K562 (cell line): ENCODE measurements around the gene ZSWIM4. TPM values are rescaled to one million over a fixed set of nuclear protein-coding genes. Genes with fewer than 3 reads are reported as not detected.

Experiments
- DNMT1 ChIP-seq: fragments of 450-650 bp; IDR thresholded peaks from 2 replicates; pipeline ENCODE4 v1.6.1; 2016; ENCODE audit warnings: antibody characterized with exemption, mild to moderate bottlenecking
- MCM3 ChIP-seq: fragments of 450-650 bp; IDR thresholded peaks from 2 replicates; pipeline ENCODE4 v1.6.1; 2016
- NR2C2 ChIP-seq, 2 experiments: fragments of 200-800 bp in 1 of 2; sonication (Bioruptor generic) in 1 of 2; sonication (generic) in 1 of 2; formaldehyde crosslinking in 1 of 2; IDR thresholded peaks; 2 replicates each; pipeline versions ENCODE4 v1.6.1 to v1.8.0; 2016 to 2022; ENCODE audit warnings: mild to moderate bottlenecking in 1 of 2, missing compliant biosample characterization in 1 of 2, missing genetic modification characterization in 1 of 2, missing genetic modification reagents in 1 of 2
- NRF1 ChIP-seq, 2 experiments: fragments of 450-650 bp; IDR thresholded peaks in 1 of 2; conservative IDR thresholded peaks in 1 of 2; 2 replicates each; pipeline ENCODE4 v1.6.1; 2014; ENCODE audit warnings: mild to moderate bottlenecking in 2 of 2
- POLR2G ChIP-seq: fragments of 200-400 bp; formaldehyde crosslinking; IDR thresholded peaks from 2 replicates; pipeline ENCODE4 v1.6.1; 2017; ENCODE audit warnings: low read depth, mild to moderate bottlenecking, antibody characterized with exemption, low read length, moderate library complexity
- SRSF1 ChIP-seq: fragments of 200-400 bp; formaldehyde crosslinking; IDR thresholded peaks from 2 replicates; pipeline ENCODE4 v1.6.1; 2017; ENCODE audit warnings: mild to moderate bottlenecking, low read depth, low read length, moderate library complexity
- TAF1 ChIP-seq: IDR thresholded peaks from 2 replicates; pipeline ENCODE4 v1.6.1; 2011; ENCODE audit warnings: mild to moderate bottlenecking, low read length, moderate library complexity; ENCODE audit not compliant: insufficient read depth, control insufficient read depth, severe bottlenecking; ENCODE audit errors: extremely low read depth
- TAL1 ChIP-seq: fragments of 450-650 bp; IDR thresholded peaks from 2 replicates; pipeline ENCODE4 v1.6.1; 2016; ENCODE audit warnings: mild to moderate bottlenecking
- TEAD2 ChIP-seq: fragments of 450-650 bp; IDR thresholded peaks from 2 replicates; pipeline ENCODE4 v1.6.1; 2016; ENCODE audit warnings: missing genetic modification characterization, control low read depth, missing compliant biosample characterization
- ZKSCAN3 ChIP-seq: fragments of 250-450 bp; sonication (Bioruptor Pico); IDR thresholded peaks from 2 replicates; pipeline ENCODE4 v1.4.0; 2020
- ZNF239 ChIP-seq: fragments of 250-450 bp; sonication (Bioruptor Pico); IDR thresholded peaks from 2 replicates; pipeline ENCODE4 v1.4.0; 2020; ENCODE audit warnings: mild to moderate bottlenecking
- ZNF561 ChIP-seq: fragments of 450-650 bp; formaldehyde crosslinking; conservative IDR thresholded peaks from 2 replicates; pipeline ENCODE4 v1.4.0; 2020; ENCODE audit warnings: mild to moderate bottlenecking, moderate library complexity
- polyA plus RNA-seq, 8 experiments: library from polyadenylated mRNA; depleted of rRNA in 4 of 8; stranded (reverse) in 5 of 8; unstranded in 3 of 8; fragments of >200 nt; fragmentation: Nextera tagmentation in 2 of 8; fragmentation: Illumina TruSeq in 1 of 8; extraction: Ambion mirVana in 2 of 8; extraction: Trizol in 1 of 8; gene quantifications; 2 replicates each; pipeline versions ENCODE4 v1.2.1 to v1.2.3, GENCODE V29; 2011 to 2014; ENCODE audit warnings: inconsistent platforms in 1 of 8, missing spikeins in 1 of 8
- total RNA-seq, 7 experiments: library from RNA; depleted of rRNA in 6 of 7; stranded (reverse); fragments of >200 nt in 6 of 7; fragmentation: Illumina TruSeq in 2 of 7; extraction: Trizol in 2 of 7; gene quantifications; 2 replicates each; pipeline versions ENCODE4 v1.2.1 to v1.2.3, GENCODE V29; 2011 to 2021; ENCODE audit warnings: low replicate concordance in 1 of 7
- TF ChIP-seq, protein P1 (sequence below): fragments of 250-450 bp; sonication (Bioruptor Pico); IDR thresholded peaks from 2 replicates; pipeline ENCODE4 v1.8.0; 2021; ENCODE audit warnings: moderate library complexity, mild to moderate bottlenecking, inconsistent platforms
- TF ChIP-seq, protein P2 (sequence below): fragments of 250-450 bp; sonication (Bioruptor Pico); IDR thresholded peaks from 2 replicates; pipeline ENCODE4 v1.8.0; 2022; ENCODE audit warnings: inconsistent platforms
- TF ChIP-seq, protein P3 (sequence below): fragments of 250-450 bp; sonication (Bioruptor Pico); IDR thresholded peaks from 2 replicates; pipeline ENCODE4 v1.5.0; 2021
- TF ChIP-seq, protein P4 (sequence below): fragments of 250-450 bp; sonication (Bioruptor Pico); IDR thresholded peaks from 2 replicates; pipeline ENCODE4 v1.4.0; 2020; ENCODE audit warnings: mild to moderate bottlenecking, moderate library complexity, borderline replicate concordance
- TF ChIP-seq, protein P5 (sequence below): fragments of 450-650 bp; IDR thresholded peaks from 2 replicates; pipeline ENCODE4 v1.7.0; 2016; ENCODE audit warnings: borderline replicate concordance
- TF ChIP-seq, protein P6 (sequence below): fragments of 450-650 bp; formaldehyde crosslinking; IDR thresholded peaks from 2 replicates; pipeline ENCODE4 v1.4.0; 2020; ENCODE audit warnings: mild to moderate bottlenecking, moderate library complexity

The ZSWIM4 gene
- total and polyA plus RNA-seq, 9 of the 15 experiments (the other 6 are each of a cell fraction or from before 2014, with no cell fraction given) = 0.25 to 3.7 (median 0.79) TPM; not detected in 2

DNA sequence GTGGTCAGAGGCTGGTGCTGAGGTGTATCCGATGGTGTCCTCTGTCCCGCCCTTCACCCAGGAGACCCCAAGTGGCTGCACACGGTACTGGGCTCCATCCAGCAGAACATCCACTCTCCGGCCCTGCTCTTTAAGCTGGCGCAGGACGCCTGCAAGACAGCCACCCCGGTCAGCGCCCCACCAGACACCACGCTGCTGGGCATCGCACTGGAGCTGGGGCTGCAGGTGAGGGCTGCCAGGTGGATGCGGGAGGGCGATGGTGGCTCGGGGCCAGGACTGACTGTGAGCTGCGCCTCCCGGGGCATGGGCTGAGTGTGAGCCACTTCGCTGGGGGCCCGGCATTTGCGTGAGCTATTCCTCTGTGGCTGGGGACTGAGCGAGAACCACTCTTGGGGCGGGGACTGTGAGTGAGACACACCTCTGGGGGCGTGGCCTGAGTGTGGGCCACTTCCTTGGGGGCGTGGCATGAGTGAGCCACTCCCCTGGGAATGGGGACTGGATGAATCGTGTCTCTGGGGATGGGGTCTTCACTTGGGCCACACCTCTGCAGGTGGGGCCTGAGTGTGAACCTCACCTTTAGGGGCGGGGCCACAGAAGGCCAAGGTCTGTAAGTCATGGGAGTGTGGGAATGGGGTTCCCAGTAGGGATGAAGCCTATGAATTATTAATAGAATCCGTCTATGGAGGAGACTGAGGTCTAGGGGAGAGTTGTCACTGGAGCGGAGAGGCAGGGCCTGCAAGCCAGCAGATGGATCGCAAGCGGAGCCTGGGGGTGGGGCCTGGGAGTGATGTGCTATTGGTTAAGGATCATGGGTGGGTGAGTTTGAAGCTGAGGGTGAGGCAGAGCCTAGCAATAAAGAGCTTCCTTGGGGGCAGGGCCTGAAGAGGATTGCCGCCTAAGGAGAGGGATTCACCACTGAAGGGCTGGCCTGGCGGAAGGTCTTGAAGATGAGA lies 30.5 kb downstream of the ZSWIM4 start (continued):
- TF ChIP-seq, protein P1, sequence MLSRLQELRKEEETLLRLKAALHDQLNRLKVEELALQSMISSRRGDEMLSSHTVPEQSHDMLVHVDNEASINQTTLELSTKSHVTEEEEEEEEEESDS (CRISPR knock-in tag) = no peak
- TF ChIP-seq NR2C2 (CRISPR knock-in tag; IDR thresholded peaks at IDR 0.05) (no peak), NR2C2 (tag; IDR thresholded peaks at IDR 0.05) (no peak), DNMT1 (no peak), ZKSCAN3 (CRISPR knock-in tag) (no peak), MCM3 (no peak), SRSF1 (no peak), TAL1 (no peak), TAF1 (no peak), NRF1 (conservative IDR thresholded peaks at IDR 0.05 in 1 of 2, IDR thresholded peaks at IDR 0.05 in 1 of 2) (peak in 1 of 2 experiments; percentile 51; a peak in 3 of 4 replicates), ZNF239 (CRISPR knock-in tag) (no peak), POLR2G (peak; percentile 40; the same call in 1 of the 2 replicates), TEAD2 (no peak), ZNF561 (CRISPR knock-in tag) (no peak)
- TF ChIP-seq, protein P2, sequence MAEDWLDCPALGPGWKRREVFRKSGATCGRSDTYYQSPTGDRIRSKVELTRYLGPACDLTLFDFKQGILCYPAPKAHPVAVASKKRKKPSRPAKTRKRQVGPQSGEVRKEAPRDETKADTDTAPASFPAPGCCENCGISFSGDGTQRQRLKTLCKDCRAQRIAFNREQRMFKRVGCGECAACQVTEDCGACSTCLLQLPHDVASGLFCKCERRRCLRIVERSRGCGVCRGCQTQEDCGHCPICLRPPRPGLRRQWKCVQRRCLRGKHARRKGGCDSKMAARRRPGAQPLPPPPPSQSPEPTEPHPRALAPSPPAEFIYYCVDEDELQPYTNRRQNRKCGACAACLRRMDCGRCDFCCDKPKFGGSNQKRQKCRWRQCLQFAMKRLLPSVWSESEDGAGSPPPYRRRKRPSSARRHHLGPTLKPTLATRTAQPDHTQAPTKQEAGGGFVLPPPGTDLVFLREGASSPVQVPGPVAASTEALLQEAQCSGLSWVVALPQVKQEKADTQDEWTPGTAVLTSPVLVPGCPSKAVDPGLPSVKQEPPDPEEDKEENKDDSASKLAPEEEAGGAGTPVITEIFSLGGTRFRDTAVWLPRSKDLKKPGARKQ (CRISPR knock-in tag) = no peak
- TF ChIP-seq, protein P3, sequence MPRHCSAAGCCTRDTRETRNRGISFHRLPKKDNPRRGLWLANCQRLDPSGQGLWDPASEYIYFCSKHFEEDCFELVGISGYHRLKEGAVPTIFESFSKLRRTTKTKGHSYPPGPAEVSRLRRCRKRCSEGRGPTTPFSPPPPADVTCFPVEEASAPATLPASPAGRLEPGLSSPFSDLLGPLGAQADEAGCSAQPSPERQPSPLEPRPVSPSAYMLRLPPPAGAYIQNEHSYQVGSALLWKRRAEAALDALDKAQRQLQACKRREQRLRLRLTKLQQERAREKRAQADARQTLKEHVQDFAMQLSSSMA (CRISPR knock-in tag) = no peak
- TF ChIP-seq, protein P4, sequence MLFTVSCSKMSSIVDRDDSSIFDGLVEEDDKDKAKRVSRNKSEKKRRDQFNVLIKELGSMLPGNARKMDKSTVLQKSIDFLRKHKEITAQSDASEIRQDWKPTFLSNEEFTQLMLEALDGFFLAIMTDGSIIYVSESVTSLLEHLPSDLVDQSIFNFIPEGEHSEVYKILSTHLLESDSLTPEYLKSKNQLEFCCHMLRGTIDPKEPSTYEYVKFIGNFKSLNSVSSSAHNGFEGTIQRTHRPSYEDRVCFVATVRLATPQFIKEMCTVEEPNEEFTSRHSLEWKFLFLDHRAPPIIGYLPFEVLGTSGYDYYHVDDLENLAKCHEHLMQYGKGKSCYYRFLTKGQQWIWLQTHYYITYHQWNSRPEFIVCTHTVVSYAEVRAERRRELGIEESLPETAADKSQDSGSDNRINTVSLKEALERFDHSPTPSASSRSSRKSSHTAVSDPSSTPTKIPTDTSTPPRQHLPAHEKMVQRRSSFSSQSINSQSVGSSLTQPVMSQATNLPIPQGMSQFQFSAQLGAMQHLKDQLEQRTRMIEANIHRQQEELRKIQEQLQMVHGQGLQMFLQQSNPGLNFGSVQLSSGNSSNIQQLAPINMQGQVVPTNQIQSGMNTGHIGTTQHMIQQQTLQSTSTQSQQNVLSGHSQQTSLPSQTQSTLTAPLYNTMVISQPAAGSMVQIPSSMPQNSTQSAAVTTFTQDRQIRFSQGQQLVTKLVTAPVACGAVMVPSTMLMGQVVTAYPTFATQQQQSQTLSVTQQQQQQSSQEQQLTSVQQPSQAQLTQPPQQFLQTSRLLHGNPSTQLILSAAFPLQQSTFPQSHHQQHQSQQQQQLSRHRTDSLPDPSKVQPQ (CRISPR knock-in tag) = no peak
- TF ChIP-seq, protein P5, sequence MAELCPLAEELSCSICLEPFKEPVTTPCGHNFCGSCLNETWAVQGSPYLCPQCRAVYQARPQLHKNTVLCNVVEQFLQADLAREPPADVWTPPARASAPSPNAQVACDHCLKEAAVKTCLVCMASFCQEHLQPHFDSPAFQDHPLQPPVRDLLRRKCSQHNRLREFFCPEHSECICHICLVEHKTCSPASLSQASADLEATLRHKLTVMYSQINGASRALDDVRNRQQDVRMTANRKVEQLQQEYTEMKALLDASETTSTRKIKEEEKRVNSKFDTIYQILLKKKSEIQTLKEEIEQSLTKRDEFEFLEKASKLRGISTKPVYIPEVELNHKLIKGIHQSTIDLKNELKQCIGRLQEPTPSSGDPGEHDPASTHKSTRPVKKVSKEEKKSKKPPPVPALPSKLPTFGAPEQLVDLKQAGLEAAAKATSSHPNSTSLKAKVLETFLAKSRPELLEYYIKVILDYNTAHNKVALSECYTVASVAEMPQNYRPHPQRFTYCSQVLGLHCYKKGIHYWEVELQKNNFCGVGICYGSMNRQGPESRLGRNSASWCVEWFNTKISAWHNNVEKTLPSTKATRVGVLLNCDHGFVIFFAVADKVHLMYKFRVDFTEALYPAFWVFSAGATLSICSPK = no peak
- TF ChIP-seq, protein P6, sequence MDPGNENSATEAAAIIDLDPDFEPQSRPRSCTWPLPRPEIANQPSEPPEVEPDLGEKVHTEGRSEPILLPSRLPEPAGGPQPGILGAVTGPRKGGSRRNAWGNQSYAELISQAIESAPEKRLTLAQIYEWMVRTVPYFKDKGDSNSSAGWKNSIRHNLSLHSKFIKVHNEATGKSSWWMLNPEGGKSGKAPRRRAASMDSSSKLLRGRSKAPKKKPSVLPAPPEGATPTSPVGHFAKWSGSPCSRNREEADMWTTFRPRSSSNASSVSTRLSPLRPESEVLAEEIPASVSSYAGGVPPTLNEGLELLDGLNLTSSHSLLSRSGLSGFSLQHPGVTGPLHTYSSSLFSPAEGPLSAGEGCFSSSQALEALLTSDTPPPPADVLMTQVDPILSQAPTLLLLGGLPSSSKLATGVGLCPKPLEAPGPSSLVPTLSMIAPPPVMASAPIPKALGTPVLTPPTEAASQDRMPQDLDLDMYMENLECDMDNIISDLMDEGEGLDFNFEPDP (CRISPR knock-in tag) = no peak
